GM21737 (cell line): ENCODE data around the gene IL36B.

ENCODE experiments used
- ATAC-seq: cut with Tn5 transposase; IDR thresholded peaks from one replicate; pipeline ENCODE4 v1.9.1; 2021; ENCODE audit warnings: mild to moderate bottlenecking, moderate library complexity; ENCODE audit not compliant: unreplicated experiment

Gene IL36B

GRCh38 chr2:113057117-113057516 is 4.5 kb upstream of the IL36B start:
- ATAC-seq = no peak

- ATAC-seq = no peak
These were observed 3.9 kb upstream of the IL36B start for GRCh38 chr2:113056521-113056920.

- ATAC-seq = no peak
These were observed 1.4 kb upstream of the IL36B start for GRCh38 chr2:113054066-113054465.

GRCh38 chr2:113053666-113054065 is 999 bp upstream of the IL36B start:
- ATAC-seq = no peak

- no peak for ATAC-seq
These were observed 1.5 kb downstream of the IL36B start for GRCh38 chr2:113050921-113051895.

- no peak for ATAC-seq
These were observed 6.2 kb downstream of the IL36B start for GRCh38 chr2:113046465-113046864.

- ATAC-seq = no peak
These were observed 10.8 kb downstream of the IL36B start for GRCh38 chr2:113041871-113042270.

- ATAC-seq = no peak
These were observed 12.9 kb downstream of the IL36B start for GRCh38 chr2:113039719-113040118.

GRCh38 chr2:113039158-113039557 is 13.5 kb downstream of the IL36B start:
- ATAC-seq = no peak

- ATAC-seq = no peak
These were observed 14.4 kb downstream of the IL36B start for GRCh38 chr2:113038291-113038690.

GRCh38 chr2:113036763-113037162 is 15.9 kb downstream of the IL36B start:
- ATAC-seq = no peak

GRCh38 chr2:113034016-113034415 is 18.7 kb downstream of the IL36B start:
- ATAC-seq = no peak

- ATAC-seq = no peak
These were observed 19.9 kb downstream of the IL36B start for GRCh38 chr2:113032737-113033136.

- ATAC-seq = no peak
These were observed 24.6 kb downstream of the IL36B start for GRCh38 chr2:113028112-113028511.

- ATAC-seq = no peak
These were observed 25.0 kb downstream of the IL36B start for GRCh38 chr2:113027691-113028090.

GRCh38 chr2:113025737-113026136 is 26.9 kb downstream of the IL36B start:
- ATAC-seq = no peak

GRCh38 chr2:113024764-113025163 is 27.9 kb downstream of the IL36B start:
- ATAC-seq = no peak

- no peak for ATAC-seq
These were observed 31.4 kb downstream of the IL36B start for GRCh38 chr2:113021312-113021711.

- no peak for ATAC-seq
These were observed 34.2 kb downstream of the IL36B start for GRCh38 chr2:113018509-113018908.

GRCh38 chr2:113015655-113016054 is 37.0 kb downstream of the IL36B start:
- no peak for ATAC-seq

- ATAC-seq = no peak
These were observed 37.6 kb downstream of the IL36B start for GRCh38 chr2:113015042-113015441.

- no peak for ATAC-seq
These were observed 38.6 kb downstream of the IL36B start for GRCh38 chr2:113014067-113014466.

- no peak for ATAC-seq
These were observed 39.4 kb downstream of the IL36B start for GRCh38 chr2:113013336-113013661.
